ENCODE measurements around the gene DHRS12.
A peak's percentile ranks its signal among the peaks of the same experiment; 100 is the strongest.

Gene DHRS12

DNA sequence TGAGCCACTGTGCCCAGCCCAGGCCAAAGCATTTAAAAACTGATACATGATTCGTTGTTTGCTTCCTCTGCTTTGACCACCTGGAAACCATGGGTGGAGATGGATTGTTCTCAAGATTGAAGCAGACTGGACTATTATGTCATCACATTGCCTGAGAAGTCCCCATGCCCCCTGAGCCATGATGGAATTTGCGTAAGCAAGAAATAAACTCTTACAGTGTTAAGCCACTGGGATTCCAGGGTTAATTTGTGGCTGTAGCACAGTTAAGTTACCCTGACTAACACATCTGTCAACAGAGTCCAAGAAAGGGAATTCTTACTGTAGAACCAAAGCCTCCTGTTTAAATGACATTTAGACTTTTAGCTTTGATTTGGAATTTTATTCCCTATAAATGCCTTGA lies 19.4 kb upstream of the DHRS12 start:
- CTCF ChIA-PET, result interaction anchor here (0.6 to 2.9 kb wide), 5 partner anchors 8 to 304 kb away, joined by 3 to 13 read pairs (median 5); no protein-coding TSS in a partner anchor
- no peaks in the 10 kb centered on the region for H3K9me3 Mint-ChIP-seq
- peak overlapping the region; percentile 100 for H3K27ac Mint-ChIP-seq
- DNase-seq, result no peak
- peak overlapping the region; percentile 82 for H3K4me3 Mint-ChIP-seq
- peaks cover 22% of the 10 kb centered on the region for H3K36me3 Mint-ChIP-seq
- H3K4me1 Mint-ChIP-seq, result peaks cover 98% of the 10 kb centered on the region
- H3K27me3 Mint-ChIP-seq, result no peaks in the 10 kb centered on the region

DNA sequence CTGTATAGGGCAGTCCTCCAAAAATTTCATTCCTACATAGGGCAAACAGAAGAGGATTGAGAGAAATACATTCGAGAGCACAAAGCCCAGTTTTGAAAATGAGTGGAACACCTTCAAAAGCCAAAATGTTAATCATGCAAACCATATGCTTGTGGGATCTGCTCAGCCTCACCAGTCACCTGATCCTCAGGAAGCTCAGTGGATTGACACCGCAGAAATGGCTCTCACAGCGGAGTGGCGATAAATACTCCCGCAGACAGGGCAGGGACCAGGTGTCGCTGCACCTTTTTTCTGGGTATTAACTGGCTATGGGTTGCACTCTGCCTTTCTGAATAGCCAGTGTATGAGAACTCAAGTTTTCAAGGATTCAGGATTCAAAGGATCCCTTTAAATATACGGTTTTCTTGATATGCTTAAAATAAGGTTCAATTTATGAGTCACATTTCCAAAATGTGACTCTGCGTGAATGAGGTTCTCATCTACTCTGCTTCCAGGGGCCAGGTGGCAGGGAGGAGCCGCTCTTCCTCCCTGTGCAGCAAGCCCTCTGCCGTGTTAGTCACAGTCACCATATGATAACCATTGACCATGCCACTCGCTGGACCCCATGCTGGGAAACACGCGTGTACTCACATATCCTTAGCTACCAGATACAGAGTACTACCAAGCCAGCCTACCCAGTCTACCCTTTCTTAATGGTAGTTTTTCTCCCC lies 18.3 kb upstream of the DHRS12 start:
- H3K27ac Mint-ChIP-seq, result peak overlapping the region; percentile 100
- H3K4me3 Mint-ChIP-seq, result peak overlapping the region; percentile 82
- CTCF ChIA-PET, result interaction anchor here (1.2 to 2.9 kb wide), 6 partner anchors 9 to 305 kb away, joined by 4 to 13 read pairs (median 5); no protein-coding TSS in a partner anchor
- peak; percentile 51 for DNase-seq
- no peaks in the 10 kb centered on the region for H3K27me3 Mint-ChIP-seq
- peaks cover 28% of the 10 kb centered on the region for H3K36me3 Mint-ChIP-seq
- H3K9me3 Mint-ChIP-seq, result no peaks in the 10 kb centered on the region
- peaks cover 95% of the 10 kb centered on the region for H3K4me1 Mint-ChIP-seq

DNA sequence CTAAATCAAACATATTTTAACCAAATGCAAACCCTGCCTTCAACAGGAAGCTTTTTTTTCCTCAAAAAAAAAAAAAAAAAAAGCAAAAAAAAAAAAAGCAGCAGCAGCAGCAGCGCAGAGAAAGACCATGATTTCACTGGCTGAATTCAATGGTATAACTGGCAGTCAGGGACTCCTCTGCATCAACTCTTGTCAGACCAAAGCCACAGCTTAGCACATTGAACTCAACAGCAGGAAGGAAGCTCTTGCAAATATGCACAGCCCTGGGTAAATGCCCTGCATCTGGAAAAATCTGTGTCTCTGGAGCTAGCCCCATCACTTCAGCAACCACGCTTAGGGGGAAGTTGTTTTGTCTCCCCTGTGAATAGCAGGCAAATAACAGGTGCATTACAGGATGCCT lies 17.6 kb upstream of the DHRS12 start:
- Mint-ChIP-seq H3K4me3 (peak overlapping the region; percentile 82), H3K9me3 (no peaks in the 10 kb centered on the region), H3K27me3 (no peaks in the 10 kb centered on the region), H3K36me3 (peaks cover 31% of the 10 kb centered on the region), H3K27ac (peak overlapping the region; percentile 100), H3K4me1 (peaks cover 95% of the 10 kb centered on the region)
- DNase-seq, result peak; percentile 53
- CTCF ChIA-PET, result interaction anchor here (1.4 to 2.9 kb wide), 4 partner anchors 10 to 28 kb away, joined by 4 to 13 read pairs (median 6); no protein-coding TSS in a partner anchor

DNA sequence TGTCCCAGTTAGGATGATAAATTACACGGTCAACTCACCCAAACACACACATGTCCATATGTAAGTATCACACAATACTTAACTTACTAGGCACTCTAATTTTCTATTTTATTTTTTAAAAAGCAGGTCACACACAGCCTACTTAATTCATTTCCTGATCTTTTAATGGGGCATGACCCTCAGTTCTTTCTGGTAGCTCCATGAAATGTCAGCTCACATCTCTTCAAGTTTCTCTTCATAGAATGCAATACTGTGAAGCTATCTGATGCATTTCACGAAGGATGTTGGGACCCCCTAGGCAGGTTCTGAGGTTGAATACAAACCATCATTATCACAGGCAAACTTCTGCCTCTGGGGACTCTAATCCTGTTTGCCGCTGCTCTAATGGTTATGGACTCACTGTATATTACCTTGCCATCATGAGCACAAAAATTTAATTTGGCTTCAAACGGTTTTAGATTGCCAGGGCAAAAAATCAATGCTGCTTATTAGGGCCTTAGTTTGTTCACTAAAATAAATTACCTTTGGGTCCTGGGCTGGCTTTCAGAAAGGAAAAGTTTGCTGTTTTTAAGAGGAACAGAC lies 16.1 kb upstream of the DHRS12 start:
- peak overlapping the region; percentile 82 for H3K4me3 Mint-ChIP-seq

DNA sequence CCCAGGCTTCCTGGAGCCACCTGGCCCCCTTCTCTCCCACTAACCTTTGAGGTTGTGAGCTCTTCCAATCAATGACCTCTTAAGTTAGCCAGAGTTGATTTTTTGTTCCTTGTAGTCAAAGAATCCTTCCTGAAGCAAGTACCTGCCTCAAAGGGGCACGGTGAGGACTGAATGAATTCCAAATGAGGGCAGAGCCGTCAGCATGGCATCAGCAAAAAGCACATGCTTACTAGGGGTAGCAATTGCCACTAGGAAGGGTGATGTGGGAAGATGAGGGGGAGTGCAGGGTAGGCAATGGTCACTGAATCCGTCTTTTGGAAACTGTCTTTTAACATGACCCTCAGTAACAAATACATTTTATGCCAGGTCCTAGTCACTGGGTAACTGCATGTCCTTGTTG lies 15.6 kb upstream of the DHRS12 start:
- CTCF ChIA-PET, result interaction anchor here (0.6 to 2.7 kb wide), 7 partner anchors 9 to 308 kb away, joined by 3 to 17 read pairs (median 3); no protein-coding TSS in a partner anchor
- no peak for DNase-seq
- Mint-ChIP-seq H3K4me3 (no peak overlapping the region), H3K36me3 (peaks cover 35% of the 10 kb centered on the region), H3K27ac (no peak overlapping the region), H3K4me1 (peaks cover 96% of the 10 kb centered on the region), H3K9me3 (no peaks in the 10 kb centered on the region), H3K27me3 (no peaks in the 10 kb centered on the region)

More for the DNA sequence above, 16.1 kb upstream of the DHRS12 start:
- H3K4me1 Mint-ChIP-seq, result peaks cover 94% of the 10 kb centered on the region
- CTCF ChIA-PET, result interaction anchor here (1.3 to 2.7 kb wide), 4 partner anchors 10 to 24 kb away, joined by 3 to 17 read pairs (median 6); no protein-coding TSS in a partner anchor
- H3K9me3 Mint-ChIP-seq, result no peaks in the 10 kb centered on the region
- no peaks in the 10 kb centered on the region for H3K27me3 Mint-ChIP-seq
- H3K27ac Mint-ChIP-seq, result peak overlapping the region; percentile 100
- peaks cover 35% of the 10 kb centered on the region for H3K36me3 Mint-ChIP-seq
- DNase-seq, result no peak

DNA sequence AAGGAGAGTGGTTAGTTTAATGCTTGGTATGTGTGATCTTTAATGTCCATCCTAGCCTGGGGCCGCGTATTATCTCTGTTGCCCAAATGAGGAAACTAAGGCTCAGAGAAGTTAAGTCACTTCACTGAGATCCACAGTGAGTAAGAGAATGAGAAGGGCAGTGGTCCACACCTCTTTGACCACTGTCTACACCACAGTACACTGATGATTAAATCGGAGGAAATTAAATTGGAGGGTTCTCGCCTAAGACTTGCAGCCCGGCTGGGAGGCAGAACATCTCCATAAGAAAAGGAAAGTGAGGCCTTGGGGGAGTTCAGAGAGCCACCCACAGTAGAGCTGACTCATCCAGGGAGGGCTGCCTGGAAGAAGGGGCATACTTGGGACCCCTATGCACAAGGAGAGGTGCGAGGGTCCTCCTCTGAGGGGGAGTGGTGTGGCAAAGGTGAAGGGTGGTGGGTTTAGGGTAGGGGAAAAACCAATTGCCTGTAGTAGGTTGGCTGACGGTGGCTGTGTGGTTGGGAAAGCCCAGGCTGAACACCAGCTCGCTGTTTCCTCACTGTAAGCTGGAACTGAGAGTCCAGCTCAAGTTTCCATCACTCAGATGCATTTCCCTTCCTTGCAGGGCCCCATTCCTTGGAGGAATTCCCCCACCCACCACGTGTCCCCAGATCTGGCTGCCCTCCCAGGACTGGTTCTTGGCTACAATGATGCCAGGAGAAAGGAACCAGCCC lies 15.0 kb upstream of the DHRS12 start:
- no peak overlapping the region for H3K4me3 Mint-ChIP-seq
- no peak overlapping the region for H3K27ac Mint-ChIP-seq
- H3K27me3 Mint-ChIP-seq, result no peaks in the 10 kb centered on the region
- H3K9me3 Mint-ChIP-seq, result no peaks in the 10 kb centered on the region
- H3K4me1 Mint-ChIP-seq, result peaks cover 96% of the 10 kb centered on the region
- CTCF ChIA-PET, result interaction anchor here (0.6 to 2.7 kb wide), 7 partner anchors 10 to 309 kb away, joined by 3 to 17 read pairs (median 3); no protein-coding TSS in a partner anchor
- H3K36me3 Mint-ChIP-seq, result peaks cover 32% of the 10 kb centered on the region
- no peak for DNase-seq

DNA sequence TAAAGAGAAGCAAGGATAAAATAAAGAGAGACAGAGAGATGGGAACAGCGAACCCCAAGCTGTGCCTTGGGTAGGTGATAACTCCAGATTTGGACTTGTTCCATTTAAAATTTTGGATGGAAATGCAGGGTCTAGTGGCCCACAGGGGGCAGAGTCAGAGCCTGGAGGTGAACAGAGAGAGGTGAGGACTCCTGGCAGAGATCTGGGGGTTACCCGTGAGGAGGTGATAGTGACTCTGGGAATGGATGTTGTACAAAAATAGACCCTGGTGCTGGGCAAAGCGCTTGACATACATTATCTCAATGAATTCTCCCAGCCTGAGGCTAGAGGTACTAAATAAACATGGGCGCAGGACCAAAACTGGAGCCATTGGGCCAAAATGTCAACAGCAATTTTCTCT lies 14.3 kb upstream of the DHRS12 start:
- no peak overlapping the region for H3K4me3 Mint-ChIP-seq
- CTCF ChIA-PET, result interaction anchor here (1.0 to 2.7 kb wide), 3 partner anchors 14 to 310 kb away, joined by 3 to 17 read pairs (median 3); no protein-coding TSS in a partner anchor
- H3K36me3 Mint-ChIP-seq, result peaks cover 32% of the 10 kb centered on the region
- DNase-seq, result no peak
- H3K27me3 Mint-ChIP-seq, result no peaks in the 10 kb centered on the region
- no peaks in the 10 kb centered on the region for H3K9me3 Mint-ChIP-seq
- H3K4me1 Mint-ChIP-seq, result peaks cover 89% of the 10 kb centered on the region
- H3K27ac Mint-ChIP-seq, result no peak overlapping the region

DNA sequence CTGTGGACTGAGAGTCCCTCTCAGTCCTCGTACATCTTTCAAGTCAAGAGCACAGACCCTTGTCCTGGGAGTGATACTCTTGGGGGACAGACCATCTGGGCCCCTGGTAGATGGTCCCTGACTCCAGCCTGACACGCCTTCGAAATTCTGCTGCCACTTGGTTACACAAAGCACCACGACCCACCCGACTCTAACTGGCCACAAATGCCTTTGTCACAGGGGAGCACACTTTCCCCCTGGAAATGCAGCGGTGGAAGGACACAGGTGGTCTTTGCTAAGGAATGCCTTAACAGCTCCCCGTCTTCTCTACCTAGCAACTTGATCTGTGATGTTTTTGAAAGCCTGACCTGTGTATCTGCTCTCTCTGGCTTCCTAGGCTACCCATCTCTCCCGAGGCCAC lies 13.8 kb upstream of the DHRS12 start:
- Mint-ChIP-seq H3K4me1 (peaks cover 84% of the 10 kb centered on the region), H3K27ac (no peak overlapping the region), H3K27me3 (no peaks in the 10 kb centered on the region), H3K36me3 (peaks cover 33% of the 10 kb centered on the region), H3K4me3 (no peak overlapping the region), H3K9me3 (no peaks in the 10 kb centered on the region)
- DNase-seq, result no peak
- CTCF ChIA-PET, result interaction anchor here (1.0 to 1.2 kb wide), 2 partner anchors 14 to 310 kb away, joined by 3 read pairs; no protein-coding TSS in a partner anchor

DNA sequence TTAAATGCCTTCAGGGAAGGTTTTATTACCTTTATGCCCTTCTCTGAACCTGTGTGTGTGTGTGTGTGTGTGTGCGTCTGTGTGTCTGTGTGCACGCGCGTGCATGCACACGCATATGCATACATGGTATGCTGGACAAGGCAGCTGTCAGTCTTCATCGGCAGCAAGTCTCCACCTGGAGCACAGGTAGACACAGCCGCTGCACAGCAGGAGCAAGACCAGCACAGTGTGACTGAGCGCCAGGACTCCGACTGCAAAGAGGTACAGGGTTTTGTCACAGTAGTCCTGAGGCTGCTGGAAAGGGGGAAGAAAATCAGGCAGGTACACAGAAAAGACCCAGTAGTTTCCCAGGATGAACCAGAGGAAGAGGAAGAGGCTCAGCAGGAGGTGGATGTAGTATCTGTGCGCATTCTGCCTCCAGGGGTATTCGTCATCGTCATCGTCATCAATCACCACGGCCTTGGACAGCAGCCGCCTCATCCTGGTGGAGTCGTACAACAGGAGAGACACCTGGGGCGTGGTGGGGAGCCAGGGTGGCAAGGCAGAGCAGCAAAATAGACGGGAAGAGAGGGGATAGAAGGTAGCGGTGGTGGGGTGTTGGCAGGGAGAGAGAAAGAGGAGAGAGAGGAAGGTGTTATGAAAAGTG lies 12.8 kb upstream of the DHRS12 start:
- CTCF ChIA-PET, result interaction anchor here (1.1 to 5.5 kb wide), 11 partner anchors 11 to 385 kb away, joined by 3 to 163 read pairs (median 17); no protein-coding TSS in a partner anchor

DNA sequence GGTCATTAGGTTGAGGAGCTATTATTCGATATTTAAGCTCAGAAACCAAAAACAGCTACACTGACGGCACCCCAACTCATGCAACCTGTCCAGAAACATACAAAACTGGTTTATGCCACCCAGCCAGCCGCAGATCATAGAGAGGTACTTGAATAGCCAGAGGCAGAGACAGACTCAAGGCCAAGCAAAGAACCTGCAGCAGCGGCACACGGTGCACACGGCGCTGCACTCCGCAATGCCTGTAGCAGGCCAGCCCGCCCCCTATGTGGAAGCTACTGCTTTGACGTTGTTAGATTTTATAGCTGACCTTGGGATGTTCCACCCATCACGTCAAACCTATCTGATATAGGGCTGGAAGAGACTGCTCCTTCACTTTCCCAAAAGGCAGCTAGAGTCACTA lies 11.9 kb upstream of the DHRS12 start:
- H3K9me3 Mint-ChIP-seq, result no peaks in the 10 kb centered on the region
- H3K27ac Mint-ChIP-seq, result no peak overlapping the region
- peaks cover 30% of the 10 kb centered on the region for H3K36me3 Mint-ChIP-seq
- peaks cover 70% of the 10 kb centered on the region for H3K4me1 Mint-ChIP-seq
- DNase-seq, result no peak
- CTCF ChIA-PET, result interaction anchor here (0.7 to 5.5 kb wide), 25 partner anchors 8 to 530 kb away, joined by 3 to 163 read pairs (median 4); partner anchors contain the start of gene TMEM272
- no peak overlapping the region for H3K4me3 Mint-ChIP-seq
- H3K27me3 Mint-ChIP-seq, result no peaks in the 10 kb centered on the region

More for the DNA sequence above, 12.8 kb upstream of the DHRS12 start:
- DNase-seq, result no peak
- Mint-ChIP-seq H3K36me3 (peaks cover 33% of the 10 kb centered on the region), H3K9me3 (no peaks in the 10 kb centered on the region), H3K27ac (no peak overlapping the region), H3K27me3 (no peaks in the 10 kb centered on the region), H3K4me3 (no peak overlapping the region), H3K4me1 (peaks cover 75% of the 10 kb centered on the region)

DNA sequence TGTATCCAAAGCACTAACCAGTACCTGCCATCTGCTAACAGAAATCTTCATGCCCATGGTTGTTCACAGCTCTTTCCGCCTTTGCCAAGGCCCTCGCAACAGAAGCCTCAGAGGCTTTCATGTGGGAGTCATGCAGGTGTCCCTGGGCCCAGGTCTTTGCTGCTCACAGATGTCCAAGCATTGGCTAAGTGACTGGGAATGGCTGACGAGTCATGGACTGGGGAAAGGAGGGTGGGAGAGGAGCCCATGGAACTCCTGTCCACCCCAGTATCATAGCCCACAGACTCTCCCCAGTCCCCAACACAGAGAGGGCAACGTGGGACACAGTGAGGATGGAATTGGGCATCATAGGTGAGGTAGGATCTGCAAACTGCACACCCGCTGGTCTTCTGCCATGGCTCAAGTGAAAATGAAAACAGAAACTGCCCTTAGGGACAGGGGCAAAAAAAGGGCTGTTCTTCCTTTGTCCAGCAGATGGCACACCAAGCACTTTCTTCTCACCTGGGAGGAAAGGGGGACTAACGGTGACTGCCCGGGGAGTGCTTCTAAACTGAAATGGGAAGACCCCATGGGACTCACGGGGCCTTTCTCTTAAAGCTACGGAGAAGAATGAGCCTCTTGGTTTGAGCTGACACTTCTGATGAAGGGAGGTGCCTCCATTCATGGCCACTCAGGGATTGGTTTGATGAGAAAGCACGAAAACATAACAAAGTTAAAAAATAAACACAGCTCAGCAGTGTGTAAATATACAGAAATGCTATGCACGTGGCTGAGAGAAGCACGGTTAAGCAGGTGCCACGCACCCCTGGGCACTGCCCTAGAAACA lies 11.1 kb upstream of the DHRS12 start:
- Mint-ChIP-seq H3K27ac (peak overlapping the region; percentile 71), H3K9me3 (no peaks in the 10 kb centered on the region), H3K4me1 (peaks cover 64% of the 10 kb centered on the region), H3K4me3 (peak overlapping the region; percentile 11), H3K36me3 (peaks cover 26% of the 10 kb centered on the region), H3K27me3 (no peaks in the 10 kb centered on the region)
- peak; percentile 88 for DNase-seq
- CTCF ChIA-PET, result interaction anchor here (0.6 to 5.5 kb wide), 34 partner anchors 8 to 690 kb away, joined by 3 to 163 read pairs (median 4); partner anchors contain the start of gene TMEM272

DNA sequence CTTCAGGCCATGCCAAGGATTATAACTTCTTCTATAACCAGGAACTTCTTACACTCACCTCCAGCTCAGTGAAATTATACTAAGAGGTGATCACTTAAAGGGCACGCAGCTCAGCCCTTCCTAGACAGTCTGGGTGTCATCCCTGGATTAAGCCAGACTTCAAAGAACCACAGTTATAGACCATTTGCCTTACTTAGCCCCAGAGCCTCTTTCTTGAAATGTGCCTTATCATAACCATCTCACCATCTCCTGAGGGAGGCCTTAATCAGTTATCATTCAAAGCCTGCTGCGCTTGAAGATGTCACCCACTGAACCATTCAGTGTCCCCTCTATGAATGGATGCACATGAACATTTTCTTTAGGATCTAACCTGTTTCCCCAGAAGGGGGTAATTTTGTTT lies 10.1 kb upstream of the DHRS12 start:
- peaks cover 54% of the 10 kb centered on the region for H3K4me1 Mint-ChIP-seq

More for the DNA sequence above, 10.1 kb upstream of the DHRS12 start:
- CTCF ChIA-PET, result interaction anchor here (1.0 to 5.5 kb wide), 17 partner anchors 8 to 689 kb away, joined by 3 to 163 read pairs (median 10); partner anchors contain the start of gene TMEM272
- no peaks in the 10 kb centered on the region for H3K9me3 Mint-ChIP-seq
- DNase-seq, result no peak
- H3K4me3 Mint-ChIP-seq, result no peak overlapping the region
- H3K27ac Mint-ChIP-seq, result no peak overlapping the region
- no peaks in the 10 kb centered on the region for H3K27me3 Mint-ChIP-seq
- peaks cover 29% of the 10 kb centered on the region for H3K36me3 Mint-ChIP-seq

Data from activated naive CD4-positive, alpha-beta T cell treated with anti-CD3 and anti-CD28 coated beads, Interleukin-2, amount 10 ng/mL, durations not matched to agents 7 days and 5 days (primary cell).